Mucosa of gallbladder (tissue), 1 donor: ENCODE measurements around the gene MARK1. TPM values are rescaled to one million over a fixed set of nuclear protein-coding genes. Genes with fewer than 3 reads are reported as not detected.

Experiments used
- DNase-seq: peaks from one replicate; pipeline ENCODE4 v3.0.0-alpha.2; 2020; ENCODE audit warnings: low spot score
- total RNA-seq: library from RNA; stranded (reverse); gene quantifications from one replicate; pipeline ENCODE4 v1.2.1, GENCODE V29; 2021
- donor health status: DM: no; HTN: no; CAD: no.

The MARK1 gene
- total RNA-seq, 1 donor from 2014 or later = 5.1 TPM

DNA sequence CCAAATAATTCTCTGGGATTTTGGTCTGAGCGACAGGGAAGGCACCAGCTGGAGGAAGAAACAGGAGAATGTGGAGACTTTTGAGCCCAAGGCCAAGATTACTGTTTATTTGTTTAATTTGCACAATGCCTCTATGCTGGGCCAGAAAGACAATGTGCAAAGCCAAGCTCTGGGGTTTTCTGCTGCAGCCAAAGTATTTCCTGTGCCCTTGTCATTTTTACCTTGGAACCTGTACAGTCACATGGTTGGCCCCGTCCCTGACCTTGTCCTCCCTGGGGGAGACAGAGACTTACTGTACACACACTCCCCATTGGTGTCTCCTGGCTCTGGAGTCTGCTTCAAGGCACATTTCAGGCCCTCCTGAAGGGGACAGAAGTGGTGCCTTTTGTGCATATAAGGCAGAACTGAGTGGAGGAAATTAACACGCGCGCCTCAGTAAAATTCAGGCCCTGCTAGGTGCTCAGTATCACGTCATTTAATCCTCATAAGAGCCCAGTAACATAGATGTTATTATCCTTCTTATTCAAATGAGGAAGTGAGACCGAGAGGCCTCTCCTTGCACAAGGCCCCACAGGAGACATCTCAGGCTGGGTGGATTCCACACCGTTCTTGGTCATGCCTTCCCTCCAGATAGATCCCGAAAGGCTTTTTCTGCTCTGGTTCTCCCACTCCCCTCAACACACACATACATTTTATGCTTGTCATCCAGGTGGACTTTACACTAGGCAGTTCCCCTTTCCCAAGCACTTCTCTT, 183.3 kb downstream of the MARK1 start:
- no peak for DNase-seq

Other genes starting within 250 kb of the MARK1 start
- 28.3 TPM for gene C1orf115, start 162.2 kb downstream of the MARK1 start, total RNA-seq
- gene MTARC2, start 220.2 kb downstream of the MARK1 start, total RNA-seq = 78.0 TPM